NCI-H345 treated with DMSO at 0.1 percent for 48 hours (cell line): Measurements from ENCODE around the gene CNTNAP3.
"Not testable (repeated sequence)": the region's sequence is repeated elsewhere in the genome, so short reads cannot be mapped to it uniquely, and the experiment has no call there.

Source experiments
- DNase-seq: peaks from one replicate; lab custom pipeline; 2025; ENCODE audit not compliant: unreplicated experiment; lab: John Stamatoyannopoulos, UW

Gene CNTNAP3

GRCh38 chr9:39073537-39073936 is 214.4 kb downstream of the CNTNAP3 start:
- not testable (repeated sequence) for DNase-seq

- not testable (repeated sequence) for DNase-seq
These were observed 220.3 kb downstream of the CNTNAP3 start for GRCh38 chr9:39067683-39068082.

- not testable (repeated sequence) for DNase-seq
These were observed 225.0 kb downstream of the CNTNAP3 start for GRCh38 chr9:39062966-39063365.

DNA sequence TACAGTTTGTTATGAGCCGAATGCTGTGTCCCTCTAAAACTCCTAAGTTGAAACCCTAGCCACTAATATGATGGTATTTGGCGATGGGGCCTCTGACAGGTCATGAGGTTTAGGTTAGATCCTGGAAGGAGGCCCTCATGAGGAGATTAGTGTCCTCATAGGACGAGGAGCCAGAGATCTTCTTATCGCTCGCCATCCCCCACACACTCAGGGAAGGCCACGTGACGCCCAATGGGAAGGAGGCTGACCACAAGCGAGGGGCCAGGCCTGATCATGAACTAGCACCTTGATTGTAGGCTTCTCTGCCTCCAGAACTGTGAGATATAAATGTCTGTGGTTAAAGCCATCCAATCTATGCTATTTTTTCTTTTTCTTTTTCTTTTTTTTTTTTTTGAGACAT is 233.5 kb downstream of the CNTNAP3 start:
- DNase-seq = not testable (repeated sequence)

DNA sequence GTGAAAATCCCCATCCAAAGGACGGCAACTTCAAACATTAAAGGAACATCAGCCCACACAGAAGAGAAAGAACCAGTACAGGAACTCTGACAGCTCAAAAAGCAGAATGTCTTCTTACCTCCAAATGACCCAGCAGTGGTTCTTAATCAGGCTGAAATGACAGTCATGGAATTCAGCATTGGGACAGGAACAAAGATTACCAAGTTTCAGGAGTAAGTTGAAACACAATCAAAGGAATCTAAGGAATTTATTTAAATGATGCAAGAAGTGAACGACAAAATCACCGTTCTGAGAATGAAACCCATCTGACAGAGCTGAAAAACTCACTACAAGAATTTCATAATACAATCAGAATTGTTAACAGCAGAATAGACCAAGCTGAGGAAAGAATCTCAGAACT is 241.1 kb downstream of the CNTNAP3 start:
- not testable (repeated sequence) for DNase-seq

DNA sequence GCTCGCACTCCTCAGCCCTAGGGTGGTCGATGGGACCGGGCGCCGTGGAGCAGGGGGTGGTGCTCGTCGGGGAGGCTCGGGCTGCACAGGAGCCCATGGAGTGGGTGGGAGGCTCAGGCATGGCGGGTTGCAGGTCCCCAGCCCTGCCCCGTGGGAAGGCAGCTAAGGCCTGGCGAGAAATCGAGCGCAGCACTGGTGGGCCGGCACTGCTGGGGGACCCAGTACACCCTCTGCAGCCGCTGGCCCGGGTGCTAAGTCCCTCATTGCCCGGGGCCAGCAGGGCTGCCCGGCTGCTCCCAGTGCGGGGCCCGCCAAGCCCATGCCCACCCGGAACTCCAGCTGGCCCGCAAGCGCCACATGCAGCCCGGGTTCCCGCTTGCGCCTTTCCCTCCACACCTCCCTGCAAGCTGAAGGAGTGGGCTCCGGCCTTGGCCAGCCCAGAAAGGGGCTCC is 245.6 kb downstream of the CNTNAP3 start:
- DNase-seq = not testable (repeated sequence)

DNA sequence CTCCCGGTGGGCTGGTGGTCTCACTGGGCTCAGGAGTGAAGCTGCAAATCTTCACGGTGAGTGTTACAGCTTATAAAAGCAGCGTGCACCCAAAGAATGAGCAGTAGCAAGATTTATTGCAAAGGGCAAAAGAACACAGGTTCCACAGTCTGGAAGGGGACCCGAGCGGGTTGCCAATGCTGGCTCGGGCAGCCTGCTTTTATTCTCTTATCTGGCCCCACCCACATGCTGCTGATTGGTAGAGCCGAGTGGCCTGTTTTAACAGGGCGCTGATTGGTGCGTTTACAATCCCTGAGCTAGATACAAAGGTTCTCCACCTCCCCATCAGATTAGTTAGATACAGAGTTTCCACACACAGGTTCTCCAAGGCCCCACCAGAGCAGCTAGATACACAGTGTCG is 246.2 kb downstream of the CNTNAP3 start:
- DNase-seq = not testable (repeated sequence)

DNA sequence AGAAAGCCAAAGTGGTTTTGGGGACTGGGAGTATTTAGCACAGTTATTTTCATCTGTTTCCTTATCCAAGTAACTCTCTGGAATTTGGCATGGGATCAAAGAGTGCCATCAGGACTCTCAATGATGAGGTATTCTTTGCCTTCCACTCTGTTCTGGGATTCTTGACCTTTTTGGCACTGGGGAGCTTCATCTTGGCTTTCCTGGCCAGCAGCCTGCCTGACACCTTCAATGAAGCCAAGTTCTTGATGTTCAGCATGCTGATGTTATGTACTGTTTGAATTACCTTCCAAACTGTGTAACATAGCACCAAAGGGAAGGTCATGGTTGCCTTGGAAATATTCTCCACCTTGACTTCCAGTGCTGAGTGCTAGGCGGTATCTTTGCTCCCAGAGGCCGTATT is 248.8 kb downstream of the CNTNAP3 start:
- DNase-seq = not testable (repeated sequence)

DNA sequence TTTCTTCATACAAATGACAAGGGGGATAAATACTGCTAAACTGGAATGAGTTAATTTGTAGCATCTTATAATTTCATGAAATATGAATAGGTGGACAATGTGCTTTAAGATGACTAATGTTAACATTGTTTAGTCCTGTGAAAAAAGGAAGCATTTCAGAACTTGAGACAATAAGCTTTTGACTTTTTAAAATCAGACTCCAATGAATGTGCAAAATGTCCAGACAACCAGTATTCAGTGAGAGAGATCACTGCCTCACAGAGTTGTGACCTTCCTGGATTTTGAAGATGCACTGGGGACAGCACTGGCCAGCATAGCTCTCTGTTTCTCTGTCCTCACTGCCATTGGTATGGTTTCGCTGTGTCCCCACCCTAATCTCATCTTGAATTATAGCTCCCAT is 249.7 kb downstream of the CNTNAP3 start:
- DNase-seq = not testable (repeated sequence)

DNA sequence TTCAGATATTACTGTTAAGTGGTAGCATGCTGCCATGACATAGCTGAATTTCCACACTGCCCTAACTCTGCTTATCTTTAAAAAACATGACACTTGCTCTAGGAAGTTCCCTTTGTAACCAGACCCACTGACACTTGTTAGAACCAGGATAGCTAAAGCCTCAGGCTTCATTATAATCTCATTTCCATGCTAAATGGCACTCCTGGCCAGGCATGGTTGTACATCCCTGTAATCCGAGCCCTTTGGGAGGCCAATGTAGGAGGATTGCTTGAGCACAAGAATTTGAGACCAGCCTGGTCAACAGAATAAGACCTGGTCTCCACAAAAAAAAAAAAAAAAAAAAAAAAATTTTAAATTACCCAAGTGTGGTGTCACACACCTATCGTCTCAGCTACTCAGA is 254.1 kb downstream of the CNTNAP3 start:
- not testable (repeated sequence) for DNase-seq

- DNase-seq = not testable (repeated sequence)
These were observed 257.6 kb downstream of the CNTNAP3 start for GRCh38 chr9:39030204-39031019.

GRCh38 chr9:39028855-39029254 is 259.1 kb downstream of the CNTNAP3 start:
- DNase-seq = not testable (repeated sequence)

DNA sequence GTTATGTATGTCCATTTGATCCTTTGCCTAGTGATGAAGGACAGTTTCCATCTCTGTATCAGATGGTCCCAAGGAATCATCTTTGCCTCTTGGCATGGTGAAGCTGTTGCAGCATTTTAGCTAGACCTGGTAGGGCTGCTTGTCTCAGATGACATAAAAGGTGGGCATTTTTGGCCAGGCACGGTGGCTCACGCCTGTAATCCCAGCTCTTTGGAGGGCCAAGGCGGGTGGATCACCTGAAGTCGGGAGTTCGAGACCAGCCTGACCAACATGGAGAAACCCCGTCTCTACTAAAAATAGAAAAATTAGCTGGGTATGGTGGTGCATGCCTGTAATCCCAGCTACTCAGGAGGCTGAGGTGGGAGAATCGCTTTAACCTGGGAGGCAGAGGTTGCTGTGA is 259.8 kb downstream of the CNTNAP3 start:
- not testable (repeated sequence) for DNase-seq

DNA sequence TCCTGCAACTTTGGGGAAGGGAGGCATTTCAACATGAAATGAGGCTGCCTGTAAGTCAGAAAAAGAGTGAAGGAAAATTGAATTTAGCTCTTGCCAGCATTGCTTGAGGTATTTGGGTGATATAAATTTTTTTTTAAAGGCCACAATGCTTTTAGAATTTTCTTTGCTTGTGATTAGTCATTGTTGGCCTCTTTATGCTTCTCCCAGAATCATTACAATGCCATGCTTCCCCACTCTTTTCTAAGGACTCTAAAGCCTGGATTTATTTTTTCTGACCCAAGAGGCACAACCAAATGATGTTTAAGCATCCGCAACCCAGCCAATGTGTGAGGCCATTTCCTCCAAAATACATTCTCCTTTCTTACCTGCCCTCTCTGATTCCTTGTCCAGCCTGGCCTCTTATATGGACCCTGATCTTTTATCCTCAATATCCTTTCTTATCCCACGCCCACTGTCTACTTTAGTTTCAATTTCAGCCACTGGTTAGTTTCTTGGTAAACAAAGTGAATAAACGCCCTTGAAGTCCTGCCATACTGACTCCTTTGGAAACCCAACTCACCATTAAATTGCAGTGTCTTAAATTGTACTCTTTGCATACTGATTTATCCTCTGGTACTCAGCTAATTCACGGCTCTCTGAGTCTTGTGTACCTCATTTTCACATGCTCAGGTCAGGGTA is 261.9 kb downstream of the CNTNAP3 start:
- DNase-seq = not testable (repeated sequence)
